Activated CD8-positive, alpha-beta memory T cell treated with anti-CD3 and anti-CD28 coated beads, Interleukin-2, amount 50 U/mL, for 24 hours (primary cell): ENCODE data around the gene RIN1.
A peak's percentile ranks its signal among the peaks of the same experiment; 100 is the strongest.
"Not testable (repeated sequence)": the region's sequence is repeated elsewhere in the genome, so short reads cannot be mapped to it uniquely, and the experiment has no call there.

ENCODE experiments used
- DNase-seq: peaks from one replicate; pipeline ENCODE4 v3.0.0-alpha.2; 2020; ENCODE audit errors: extremely low read depth

Gene RIN1

GRCh38 chr11:66360406-66361073 lies 24.3 kb upstream of the RIN1 start:
- no peak for DNase-seq

- no peak for DNase-seq
These were observed 23.4 kb upstream of the RIN1 start for GRCh38 chr11:66359662-66360087.

GRCh38 chr11:66350560-66351235 lies 14.5 kb upstream of the RIN1 start:
- DNase-seq: not testable (repeated sequence)

GRCh38 chr11:66349084-66349386 lies 12.8 kb upstream of the RIN1 start:
- DNase-seq: no peak

- peak; percentile 69 for DNase-seq
These were observed 11.4 kb upstream of the RIN1 start, which contains the start of gene B4GAT1 for GRCh38 chr11:66347425-66348276. B4GAT1 (minus strand) TSS chr11:66347629; CDS start chr11:66347545, 84 bp downstream.

- no peak for DNase-seq
These were observed 10.5 kb upstream of the RIN1 start for GRCh38 chr11:66346476-66347424.

- DNase-seq: no peak
These were observed 9.0 kb upstream of the RIN1 start for GRCh38 chr11:66345316-66345649.

- peak; percentile 96 for DNase-seq
These were observed 8.5 kb upstream of the RIN1 start, which contains the start of gene BRMS1 for GRCh38 chr11:66344550-66345315. BRMS1 (minus strand) TSS chr11:66345104; CDS start chr11:66342234, 2,870 bp downstream.

- no peak for DNase-seq
These were observed 6.9 kb upstream of the RIN1 start for GRCh38 chr11:66343176-66343575.

- no peak for DNase-seq
These were observed 5.4 kb upstream of the RIN1 start for GRCh38 chr11:66341502-66342126.

GRCh38 chr11:66340596-66341501 lies 4.6 kb upstream of the RIN1 start:
- DNase-seq: no peak

- DNase-seq: no peak
These were observed 3.7 kb upstream of the RIN1 start for GRCh38 chr11:66339686-66340483.

- DNase-seq: no peak
These were observed 3.0 kb upstream of the RIN1 start for GRCh38 chr11:66339162-66339675.

GRCh38 chr11:66338276-66339161 lies 2.3 kb upstream of the RIN1 start:
- DNase-seq: no peak

- no peak for DNase-seq
These were observed 1.1 kb upstream of the RIN1 start for GRCh38 chr11:66337103-66337899.

GRCh38 chr11:66335531-66336233 lies 552 bp downstream of the RIN1 start:
- no peak for DNase-seq
